GM21619 (cell line): Measurements from ENCODE around the gene SARS2.
"Not testable (repeated sequence)": the region's sequence is repeated elsewhere in the genome, so short reads cannot be mapped to it uniquely, and the experiment has no call there.

ENCODE experiments used
- ATAC-seq: cut with Tn5 transposase; IDR thresholded peaks from one replicate; pipeline ENCODE4 v1.9.1; 2021; ENCODE audit not compliant: unreplicated experiment

The SARS2 gene

DNA sequence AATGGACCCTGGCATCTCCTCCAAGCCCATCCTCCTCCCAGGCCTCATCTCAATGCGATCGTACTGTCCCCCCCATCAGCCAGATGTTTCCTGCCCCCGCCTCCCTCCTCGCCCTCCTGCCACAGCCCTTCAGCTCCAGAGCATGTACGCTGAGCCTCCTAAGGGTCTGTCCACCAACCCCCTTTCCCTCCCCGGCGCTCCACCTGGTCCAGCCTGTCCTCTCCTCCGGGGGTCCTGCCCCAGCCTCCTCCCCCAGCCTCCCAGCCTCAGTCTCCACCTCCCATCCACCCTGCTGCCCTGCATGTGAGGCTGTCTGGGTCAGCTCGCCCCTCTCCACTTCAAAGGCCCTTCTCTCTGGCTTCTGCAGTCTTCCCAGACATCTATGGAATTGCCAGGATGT lies 35.6 kb downstream of the SARS2 start:
- ATAC-seq: no peak

DNA sequence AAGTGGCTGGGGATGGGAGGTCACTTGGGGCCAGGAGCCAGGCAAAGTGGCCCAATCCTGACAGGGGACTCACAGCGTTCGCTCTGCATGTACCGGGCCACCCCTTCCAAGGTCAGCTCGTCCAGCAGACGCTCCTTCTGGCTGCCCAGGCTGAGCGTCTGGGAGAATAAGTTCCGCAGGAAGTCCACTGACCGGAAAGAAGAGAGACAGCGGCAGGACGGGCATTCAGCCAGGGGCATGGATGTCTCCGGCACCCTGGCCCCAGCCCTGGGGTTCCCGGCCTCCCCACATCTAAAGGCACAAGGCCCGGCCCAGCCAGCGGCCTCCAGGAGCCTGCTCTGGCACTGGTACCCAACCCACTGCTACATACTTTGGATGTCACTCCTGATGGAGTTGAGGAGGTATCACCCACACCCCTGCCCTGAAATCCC lies 37.2 kb downstream of the SARS2 start:
- ATAC-seq: no peak

DNA sequence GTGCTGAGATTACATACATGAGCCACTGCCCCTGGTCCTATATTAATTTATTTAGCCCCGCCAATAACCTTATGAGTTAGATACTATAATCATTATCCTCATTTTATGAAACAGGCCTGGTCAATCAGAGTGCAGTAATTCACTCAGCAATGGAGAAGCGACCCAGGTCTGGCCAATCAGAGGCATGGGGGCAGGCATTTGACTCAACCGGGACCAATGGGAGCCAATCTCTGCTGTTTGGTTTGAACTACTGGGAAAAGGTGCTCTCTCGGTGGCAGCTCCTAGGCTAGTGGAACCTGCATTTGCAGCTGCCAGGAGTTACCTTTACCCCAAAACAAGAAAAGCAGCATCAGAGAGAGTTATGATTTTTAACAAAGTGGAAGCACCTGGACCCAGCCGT lies 37.7 kb downstream of the SARS2 start:
- no peak for ATAC-seq

DNA sequence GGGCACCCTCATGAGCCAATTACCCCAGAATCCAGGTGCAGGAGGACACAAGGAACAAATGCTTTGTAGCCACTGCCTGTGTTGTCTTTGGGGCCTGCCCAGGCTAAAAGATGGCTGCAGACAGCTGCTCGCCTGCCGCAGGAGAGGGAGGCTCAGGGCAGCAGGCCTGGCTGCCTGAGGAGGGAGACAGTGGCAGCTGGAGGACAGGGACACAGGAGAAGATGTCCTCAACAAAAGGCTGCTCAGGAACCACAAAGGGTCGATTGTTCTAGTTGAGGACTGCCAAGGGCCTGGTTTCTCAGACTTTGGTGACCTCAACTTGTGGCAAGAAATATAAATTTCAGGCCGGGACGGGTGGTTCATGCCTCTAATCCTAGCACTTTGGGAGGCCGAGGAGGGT lies 38.8 kb downstream of the SARS2 start:
- no peak for ATAC-seq

DNA sequence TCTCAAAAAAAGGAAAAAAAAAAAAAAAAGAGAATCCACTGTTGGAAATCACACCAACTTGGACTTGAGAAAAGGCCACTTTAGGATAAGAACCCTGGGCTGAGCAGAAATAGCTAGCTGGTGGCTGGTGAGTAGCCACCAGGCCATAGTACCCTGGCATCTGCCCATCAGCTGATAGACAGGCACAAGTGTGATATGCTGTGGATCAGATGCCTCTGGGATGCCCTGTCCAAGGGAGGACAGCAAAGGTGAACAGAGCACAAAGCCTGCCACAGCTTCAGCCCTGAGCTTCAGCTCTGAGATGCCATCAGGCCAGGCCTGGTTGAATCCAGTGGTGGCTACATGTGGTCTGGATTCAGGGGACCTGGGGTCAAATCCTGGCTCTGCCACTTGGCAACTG lies 39.9 kb downstream of the SARS2 start:
- ATAC-seq: no peak

DNA sequence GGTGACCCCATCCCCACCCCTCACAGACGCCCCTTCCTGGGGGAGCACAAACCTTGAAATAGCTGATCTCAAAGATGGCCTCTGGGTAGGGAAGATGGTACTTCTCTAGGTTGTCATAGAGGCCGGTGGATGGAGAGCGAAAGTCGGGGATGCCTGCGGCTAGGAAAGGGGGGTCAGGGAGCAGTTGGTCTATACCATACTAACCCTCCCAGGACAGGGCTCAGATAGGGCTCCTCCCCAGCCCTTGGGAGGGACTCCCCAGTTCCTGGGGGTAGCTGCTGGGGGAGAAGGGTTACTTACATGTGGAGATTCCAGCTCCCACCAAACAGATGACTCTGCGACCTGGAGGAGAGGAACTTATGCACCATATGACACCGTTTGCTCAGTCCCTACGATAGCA lies 40.8 kb downstream of the SARS2 start:
- no peak for ATAC-seq

DNA sequence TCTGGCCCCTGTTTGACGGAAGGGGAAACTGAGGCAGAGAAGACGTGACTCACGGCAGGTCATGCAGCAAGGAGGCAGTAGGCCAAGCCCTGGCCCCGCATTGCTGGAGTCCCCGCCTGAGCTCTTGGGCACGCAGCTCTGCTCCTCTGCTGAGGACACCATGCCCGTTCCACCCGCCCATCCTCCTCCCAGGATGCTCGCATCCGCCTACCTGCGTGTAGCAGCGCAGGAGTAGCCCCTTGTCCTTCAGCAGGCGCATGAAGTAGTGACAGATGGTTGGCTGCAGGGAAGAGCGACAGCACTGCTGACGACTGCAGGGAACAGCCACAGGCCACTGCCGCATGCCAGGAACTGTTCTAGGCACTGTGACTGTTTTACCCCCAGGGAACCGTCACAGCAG lies 41.7 kb downstream of the SARS2 start:
- no peak for ATAC-seq

DNA sequence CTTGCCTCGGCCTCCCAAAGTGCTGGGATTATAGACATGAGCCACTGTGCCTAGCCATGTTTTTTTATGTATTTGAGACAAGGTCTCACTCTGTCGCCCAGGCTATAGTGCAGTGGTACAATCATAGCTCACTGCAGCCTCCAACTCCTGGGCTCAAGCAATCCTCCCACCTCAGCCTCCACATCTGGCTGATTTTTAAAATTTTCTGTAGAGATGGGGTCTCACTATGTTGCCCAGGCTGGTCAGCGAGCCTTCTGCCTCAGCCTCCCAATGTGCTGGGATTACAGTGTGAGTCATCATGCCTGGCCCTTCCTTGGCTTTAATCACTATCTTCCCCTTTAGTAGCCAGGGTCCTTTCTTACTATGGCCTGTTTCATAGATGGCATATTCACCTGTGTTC lies 45.9 kb downstream of the SARS2 start:
- not testable (repeated sequence) for ATAC-seq

DNA sequence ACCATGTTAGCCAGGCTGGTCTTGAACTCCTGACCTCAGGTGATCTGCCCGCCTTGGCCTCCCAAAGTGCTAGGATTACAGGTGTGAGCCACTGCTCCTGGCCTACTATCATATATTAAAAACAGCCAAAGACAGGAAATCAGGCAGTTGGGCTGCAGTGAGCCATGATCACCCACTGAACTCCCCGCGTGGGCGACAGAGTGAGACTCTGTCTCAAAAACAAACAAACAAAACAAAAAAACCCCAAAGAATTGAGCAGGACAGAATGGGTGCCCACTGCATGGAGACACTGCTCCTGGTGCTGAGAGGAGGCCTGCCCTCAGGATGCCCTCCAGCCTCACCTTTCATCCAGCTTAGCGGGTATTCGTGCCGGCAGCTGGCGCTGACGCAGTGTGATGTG lies 47.3 kb downstream of the SARS2 start:
- no peak for ATAC-seq

DNA sequence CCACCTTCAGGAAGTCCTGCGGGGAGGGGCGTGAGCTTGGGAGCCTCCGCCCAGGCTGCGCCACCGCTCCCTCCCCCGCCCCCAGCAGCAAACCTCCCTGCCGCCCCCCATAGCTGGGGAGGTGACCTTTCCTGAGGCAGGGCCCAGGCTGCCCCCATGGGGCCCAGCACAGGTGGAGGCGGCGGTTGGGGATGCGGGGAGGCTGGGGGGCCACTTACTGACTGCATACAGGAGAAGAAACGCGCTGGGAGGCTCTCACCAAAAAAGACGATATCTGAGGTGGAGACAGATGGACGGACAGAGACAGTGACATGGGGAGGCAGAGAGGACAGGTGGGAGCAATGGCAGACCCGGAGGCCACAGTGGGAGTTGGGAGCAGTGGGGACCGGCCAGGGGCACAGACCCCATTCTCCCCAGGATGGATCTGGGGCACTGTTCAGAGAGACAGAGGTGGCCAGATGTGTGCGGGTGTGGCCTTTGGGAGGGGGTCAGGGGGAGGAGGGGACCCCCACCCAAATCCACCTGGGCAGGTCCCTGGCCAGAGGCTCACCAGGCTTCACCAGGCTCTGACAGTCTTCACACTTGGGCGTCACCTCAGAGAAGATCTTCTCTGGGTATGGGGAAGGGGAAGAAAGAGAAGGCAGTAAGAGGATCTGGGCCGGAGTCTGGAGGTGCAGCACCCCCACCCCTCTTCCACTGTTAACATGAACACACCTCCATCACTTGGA lies 49.5 kb downstream of the SARS2 start:
- no peak for ATAC-seq

DNA sequence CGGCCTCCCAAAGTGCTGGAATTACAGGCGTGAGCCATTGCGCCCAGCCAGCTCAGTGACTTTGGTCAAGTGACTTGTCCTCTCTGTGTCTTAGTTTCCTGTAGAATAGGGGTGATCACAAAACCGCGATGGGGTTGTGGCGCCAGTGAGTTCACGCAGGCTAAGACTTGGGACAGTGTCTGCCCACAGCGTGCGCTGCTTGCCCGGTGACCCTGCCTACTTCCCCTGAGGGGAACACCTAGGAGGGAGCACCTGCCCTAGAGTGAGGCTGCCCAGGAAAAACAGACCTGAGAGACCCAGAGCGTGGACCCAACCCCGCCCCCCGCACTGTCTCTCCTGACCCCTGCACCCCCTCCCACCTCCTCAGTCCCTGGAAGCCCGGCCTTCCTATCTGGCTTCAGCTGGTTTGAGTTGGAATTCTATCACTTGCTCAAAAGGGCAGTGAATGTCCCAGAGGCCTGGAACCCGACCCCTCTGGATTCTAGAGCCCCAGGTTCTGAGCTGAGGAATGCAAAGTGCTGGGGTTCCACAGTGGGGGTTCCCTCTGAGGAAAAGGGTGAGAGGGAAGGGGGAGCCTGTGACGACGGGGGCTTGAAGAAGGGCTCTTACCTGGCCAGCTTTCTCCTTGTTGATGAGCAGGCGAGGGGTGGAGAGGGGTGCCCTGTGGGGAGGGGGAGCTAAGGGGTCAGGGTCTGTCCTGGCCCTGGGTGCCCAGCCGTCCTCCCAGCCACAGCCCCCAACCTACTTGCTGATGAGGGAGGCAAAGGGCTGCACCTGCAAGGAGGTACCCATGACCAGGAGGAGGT lies 50.3 kb downstream of the SARS2 start:
- ATAC-seq: no peak

DNA sequence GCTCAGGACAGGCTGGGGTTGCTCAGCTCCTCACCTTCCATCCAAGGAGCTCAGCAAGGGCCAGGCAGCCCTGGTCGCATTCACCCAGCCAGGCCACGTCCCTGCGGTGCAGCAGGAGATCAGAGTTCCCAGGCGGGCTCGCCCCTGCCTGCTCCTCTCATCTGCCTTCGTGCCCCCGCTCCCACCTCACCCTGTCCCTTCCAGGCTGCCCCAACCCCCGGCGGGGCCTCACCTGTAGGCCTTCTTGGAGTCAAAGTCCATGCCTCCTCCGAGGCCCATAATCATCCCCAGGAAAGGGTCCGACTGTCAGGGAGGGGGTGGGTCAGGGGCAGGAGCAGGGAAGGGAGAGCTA lies 51.2 kb downstream of the SARS2 start:
- ATAC-seq: no peak

DNA sequence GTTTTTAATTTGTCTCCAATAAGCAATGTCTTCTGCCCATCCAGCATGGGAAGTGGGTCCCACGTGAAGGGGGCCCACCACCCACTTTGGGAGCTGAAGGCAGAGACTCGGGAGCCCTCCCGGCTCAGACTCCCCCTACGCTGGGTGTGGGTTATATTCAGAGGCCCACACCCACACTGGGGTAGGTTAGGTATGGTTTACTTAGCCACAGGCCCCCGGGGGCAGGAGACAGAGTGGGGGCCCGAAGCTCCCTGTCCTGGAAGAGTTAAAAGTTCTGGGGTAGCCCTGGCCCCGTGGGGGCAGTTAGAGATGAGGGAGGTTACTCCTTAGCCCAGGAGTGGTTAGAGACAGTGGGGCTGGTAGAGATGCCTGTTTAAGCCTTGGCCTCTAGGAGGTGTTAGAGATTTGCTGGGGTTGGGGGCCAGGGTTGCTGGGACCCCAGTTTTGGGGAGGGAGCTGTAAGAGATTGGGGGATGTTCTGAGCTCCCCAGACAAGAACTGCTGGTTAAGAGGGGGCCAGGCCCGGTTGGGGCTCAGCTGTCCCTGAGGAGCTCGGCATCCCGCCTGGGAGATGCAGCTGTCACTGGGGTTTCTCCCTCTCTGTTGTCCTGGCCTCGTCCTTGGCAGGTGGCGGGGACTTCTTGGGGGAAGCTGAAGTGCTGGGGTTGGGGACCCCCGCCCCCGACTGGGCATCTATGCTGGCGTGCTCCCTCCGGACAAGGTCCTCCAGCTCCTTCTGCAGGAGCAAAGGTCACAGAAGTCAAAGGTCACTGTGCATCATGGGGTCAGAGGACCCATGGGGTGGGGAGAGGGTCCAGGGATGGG lies 51.8 kb downstream of the SARS2 start:
- no peak for ATAC-seq

DNA sequence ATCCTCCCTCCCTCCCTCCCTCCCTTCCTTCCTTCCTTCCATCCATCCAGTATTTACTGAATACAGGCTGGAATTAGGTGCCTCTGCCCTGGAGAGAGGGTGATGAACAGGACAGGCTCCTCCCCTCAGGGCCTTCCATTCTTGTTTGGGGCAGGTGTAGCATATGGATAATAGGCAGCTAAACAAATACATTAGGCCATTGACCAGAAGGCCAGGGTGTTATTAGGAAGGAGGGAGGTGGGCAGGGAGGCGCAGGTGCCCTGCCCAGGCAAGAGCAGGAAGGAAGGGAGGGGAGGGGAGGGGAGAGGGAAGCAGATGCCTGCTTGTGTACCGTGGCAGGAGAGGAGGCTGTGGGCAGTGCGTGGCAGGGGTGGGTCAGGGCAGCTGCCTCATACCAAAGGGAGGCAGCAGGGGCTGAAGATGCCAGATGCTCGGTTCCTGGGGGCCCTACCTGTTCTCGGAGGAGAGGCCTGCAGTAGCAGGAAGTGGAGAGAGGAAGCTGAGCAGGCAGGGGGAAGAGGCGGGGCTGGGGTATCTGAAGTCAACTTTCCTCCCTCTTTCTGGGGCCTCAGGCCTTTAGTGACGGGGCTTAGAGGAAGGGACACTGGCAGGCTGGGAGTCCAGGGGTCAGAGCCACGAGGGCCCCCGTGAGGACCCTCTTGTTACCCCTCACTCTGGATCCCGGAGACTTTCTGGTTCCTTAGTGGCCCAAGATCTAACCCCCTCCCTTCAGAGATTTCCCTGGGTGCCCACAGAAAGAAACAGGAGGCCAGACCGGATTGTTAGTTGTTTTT lies 52.6 kb downstream of the SARS2 start, which contains the start of gene RINL:
RINL (minus strand) TSS at position 495 of the 794 bp plus-strand sequence. CDS start 1,533 bp downstream, outside the sequence.
- peak; percentile 58 for ATAC-seq

DNA sequence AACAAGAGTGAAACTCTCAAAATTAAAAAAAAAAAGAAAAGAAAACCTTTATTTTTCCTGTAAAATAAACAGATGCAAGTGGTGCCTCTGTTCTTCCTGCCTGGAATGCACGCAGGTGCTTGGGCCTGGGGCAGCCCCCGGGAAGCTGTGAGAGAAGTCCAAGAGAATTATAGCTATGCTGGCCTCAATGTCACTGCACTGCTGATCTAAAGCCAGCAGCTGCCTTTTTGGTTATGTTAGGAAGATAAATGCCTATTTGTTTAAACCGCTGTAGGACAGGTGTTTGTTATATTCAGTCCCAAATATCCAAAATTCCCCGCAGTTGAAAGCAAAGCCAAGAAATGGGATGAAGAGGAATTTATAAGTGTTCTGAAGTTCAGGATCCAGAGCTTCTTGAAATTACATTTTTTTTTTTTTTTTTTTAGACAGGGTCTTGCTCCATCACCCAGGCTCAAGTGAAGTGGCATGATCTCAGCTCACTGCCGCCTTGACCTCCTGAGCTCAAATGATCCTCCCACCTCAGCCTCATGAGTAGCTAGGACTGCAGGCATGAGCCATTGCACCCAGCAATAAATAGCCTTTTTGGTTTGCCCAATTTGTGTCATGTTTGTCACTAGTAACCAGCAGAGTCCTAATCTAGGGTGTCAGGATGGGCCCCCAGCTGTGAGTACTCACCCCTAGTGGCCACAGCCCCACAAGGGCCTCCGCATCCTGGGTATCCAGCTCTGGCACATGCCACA lies 54.7 kb downstream of the SARS2 start:
- no peak for ATAC-seq

DNA sequence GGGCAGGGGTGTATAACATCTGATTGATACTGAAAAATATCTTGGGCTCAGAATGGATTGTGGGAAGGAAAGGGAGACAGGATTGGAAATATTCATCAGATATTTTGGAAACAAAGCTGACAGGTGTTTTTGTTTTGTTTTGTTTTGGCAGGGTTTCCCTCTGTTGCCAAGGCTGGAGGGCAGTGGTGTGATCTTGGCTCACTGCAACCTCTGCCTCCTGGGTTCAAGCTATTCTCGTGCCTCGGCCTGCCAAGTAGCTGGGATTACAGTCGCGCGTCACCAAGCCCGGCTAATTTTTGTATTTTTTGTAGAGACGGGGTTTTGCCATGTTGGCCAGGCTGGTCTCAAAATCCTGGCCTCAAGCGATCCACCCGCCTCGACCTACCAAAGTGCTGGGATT lies 57.2 kb downstream of the SARS2 start:
- ATAC-seq: not testable (repeated sequence)

DNA sequence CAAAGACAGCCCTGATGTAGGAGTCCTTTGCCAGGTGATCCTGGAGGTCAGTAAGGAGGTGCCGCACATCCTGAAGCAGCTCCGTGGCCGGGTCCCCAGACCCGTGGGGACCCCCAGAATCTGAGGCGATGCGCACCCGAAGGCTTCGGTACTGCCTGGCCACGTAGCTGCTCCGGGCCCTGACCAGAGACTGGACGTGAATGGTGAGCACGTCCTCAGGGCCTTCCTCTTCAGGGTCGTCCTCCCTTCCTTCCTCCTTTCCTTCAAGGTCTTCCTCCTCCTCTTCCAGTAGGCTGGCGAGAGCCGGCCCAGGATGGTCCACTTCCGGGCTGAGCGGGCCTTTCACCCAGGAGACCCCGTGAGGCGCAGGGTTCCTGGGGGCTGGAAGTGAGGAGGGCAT lies 60.0 kb downstream of the SARS2 start:
- no peak for ATAC-seq

DNA sequence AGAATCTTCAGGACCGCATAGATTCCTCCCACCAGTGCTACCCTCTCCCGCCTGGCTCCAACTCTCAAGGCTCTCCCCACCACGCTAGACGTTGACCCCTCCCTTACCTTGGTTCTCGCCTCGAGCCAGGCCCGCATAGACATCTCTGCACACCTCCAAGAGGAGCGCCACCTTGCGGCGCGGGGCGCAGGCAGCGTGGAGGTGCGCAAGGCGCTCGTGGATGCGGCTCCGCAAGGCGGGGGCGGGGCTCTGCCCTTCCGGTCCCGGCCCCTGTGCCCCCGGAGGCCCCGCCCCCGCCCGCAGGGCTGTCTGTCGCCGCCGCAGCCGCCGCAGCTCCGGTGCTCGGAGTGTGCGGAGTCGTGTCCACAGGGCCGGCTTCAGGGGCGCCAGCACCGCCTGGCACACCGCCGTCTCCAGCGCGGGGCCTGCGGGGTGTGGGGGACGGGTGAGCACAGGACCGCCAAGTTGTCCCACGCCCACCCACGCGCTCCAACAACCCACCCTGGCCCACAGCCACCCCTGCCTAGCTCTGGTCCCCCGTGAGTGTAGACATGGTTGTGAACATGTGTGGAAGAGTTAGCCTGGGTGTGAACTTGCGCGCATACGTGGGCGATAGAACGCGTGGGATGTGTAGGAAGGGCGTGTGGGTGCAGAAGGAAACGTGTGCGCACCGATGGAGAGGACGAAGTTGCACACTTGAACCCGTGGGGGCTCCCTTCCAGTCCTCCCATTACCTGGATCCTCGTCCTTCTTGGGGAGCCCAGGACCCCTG lies 60.5 kb downstream of the SARS2 start:
- no peak for ATAC-seq

DNA sequence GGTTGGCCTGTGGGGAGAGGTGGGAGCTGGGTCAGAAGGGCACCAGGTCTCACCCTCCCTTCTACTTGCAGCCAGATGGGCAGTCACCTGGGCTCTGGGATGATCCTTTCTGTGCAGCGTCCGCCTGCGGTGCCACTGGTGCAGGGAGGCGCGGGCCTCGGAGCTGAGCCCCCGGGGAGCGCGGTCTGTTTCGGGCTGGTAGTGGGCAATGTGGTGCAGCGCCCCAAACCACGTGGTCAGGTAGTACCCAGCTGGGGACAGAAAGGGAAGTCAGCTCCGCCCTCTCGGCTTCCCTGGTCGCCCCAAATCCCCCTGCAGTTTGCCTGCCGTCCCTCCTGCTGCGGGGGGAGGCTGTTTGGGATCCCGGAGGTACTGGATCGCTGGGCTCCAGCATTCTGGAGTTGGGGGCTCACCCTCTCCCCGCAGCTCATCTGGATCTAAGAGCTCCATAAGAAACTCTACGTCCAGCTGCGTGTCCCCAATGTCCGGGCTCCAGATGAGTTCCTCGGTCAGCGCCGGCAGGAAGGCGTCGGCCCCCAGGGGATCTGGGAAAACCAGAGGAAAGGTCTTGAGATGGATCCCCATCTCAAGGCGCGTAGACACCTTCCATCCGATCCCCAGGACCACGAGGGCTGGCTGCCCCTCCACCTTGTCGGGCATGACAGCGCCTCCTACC lies 61.3 kb downstream of the SARS2 start:
- no peak for ATAC-seq
